OCI-LY3 (cell line): ENCODE data around the gene HDAC4.

Experiments
- EZH2phosphoT487 ChIP-seq: fragments of 200-600 bp; shearing (Covaris generic); IDR thresholded peaks from 2 replicates; pipeline ENCODE4 v1.6.1; 2018; ENCODE audit warnings: antibody characterized with exemption, mixed run types, low read depth
- TF ChIP-seq, protein P1 (sequence below): fragments of 200-600, 300-600 bp; sonication (generic); IDR thresholded peaks from 2 replicates; pipeline ENCODE4 v1.5.1; 2014; ENCODE audit warnings: antibody characterized with exemption, low read length, low read depth

DNA sequence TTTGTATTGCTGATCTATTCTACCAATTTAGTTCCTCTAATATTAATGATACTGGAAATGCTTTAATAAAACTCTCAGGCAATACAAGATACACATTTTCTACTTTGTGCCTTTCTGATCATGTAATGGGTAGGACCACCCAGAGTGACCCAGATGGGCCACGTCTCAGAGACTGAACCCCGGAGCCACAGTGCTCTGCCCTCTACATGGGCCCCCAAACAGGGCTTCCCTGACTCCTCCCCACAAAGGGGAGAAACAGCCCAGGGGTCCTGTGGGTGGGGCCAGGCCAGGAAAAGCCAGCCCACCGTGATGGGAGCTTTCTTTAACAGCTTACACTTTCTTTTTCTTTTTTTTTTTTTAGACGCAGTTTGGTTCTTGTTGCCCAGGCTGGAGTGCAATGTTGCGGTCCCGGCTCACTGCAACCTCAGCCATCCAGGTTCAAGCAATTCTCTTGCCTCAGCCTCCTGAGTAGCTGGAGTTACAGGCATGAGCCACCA, 18.4 kb downstream of the HDAC4 start:
- TF ChIP-seq, protein P1, sequence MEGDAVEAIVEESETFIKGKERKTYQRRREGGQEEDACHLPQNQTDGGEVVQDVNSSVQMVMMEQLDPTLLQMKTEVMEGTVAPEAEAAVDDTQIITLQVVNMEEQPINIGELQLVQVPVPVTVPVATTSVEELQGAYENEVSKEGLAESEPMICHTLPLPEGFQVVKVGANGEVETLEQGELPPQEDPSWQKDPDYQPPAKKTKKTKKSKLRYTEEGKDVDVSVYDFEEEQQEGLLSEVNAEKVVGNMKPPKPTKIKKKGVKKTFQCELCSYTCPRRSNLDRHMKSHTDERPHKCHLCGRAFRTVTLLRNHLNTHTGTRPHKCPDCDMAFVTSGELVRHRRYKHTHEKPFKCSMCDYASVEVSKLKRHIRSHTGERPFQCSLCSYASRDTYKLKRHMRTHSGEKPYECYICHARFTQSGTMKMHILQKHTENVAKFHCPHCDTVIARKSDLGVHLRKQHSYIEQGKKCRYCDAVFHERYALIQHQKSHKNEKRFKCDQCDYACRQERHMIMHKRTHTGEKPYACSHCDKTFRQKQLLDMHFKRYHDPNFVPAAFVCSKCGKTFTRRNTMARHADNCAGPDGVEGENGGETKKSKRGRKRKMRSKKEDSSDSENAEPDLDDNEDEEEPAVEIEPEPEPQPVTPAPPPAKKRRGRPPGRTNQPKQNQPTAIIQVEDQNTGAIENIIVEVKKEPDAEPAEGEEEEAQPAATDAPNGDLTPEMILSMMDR, result no peak
- no peak for TF ChIP-seq EZH2phosphoT487
